Breast epithelium (tissue), 4 donors: ENCODE data around the gene SMAD6. TPM values are rescaled to one million over a fixed set of nuclear protein-coding genes. Genes with fewer than 3 reads are reported as not detected.

Experiments used
- DNase-seq, 2 donors: peaks; one replicate each; pipeline ENCODE4 v3.0.0-alpha.2; 2019; ENCODE audit warnings: low spot score in 2 of 2
- H3K27ac ChIP-seq, 2 donors: fragments of 200-600 bp; sonication (generic) in 1 of 2; one replicate each; pipeline ENCODE4 v1.5.1; 2016 to 2019; ENCODE audit warnings: mild to moderate bottlenecking in 1 of 2
- H3K27me3 ChIP-seq, 2 donors: fragments of 200-600 bp; sonication (generic) in 1 of 2; one replicate each; pipeline versions ENCODE4 v1.5.1 to v1.6.0; 2017 to 2019; ENCODE audit warnings: control low read depth in 1 of 2, mild to moderate bottlenecking in 1 of 2
- H3K36me3 ChIP-seq: fragments of 200-600 bp; one replicate; pipeline ENCODE4 v1.5.1; 2019
- H3K4me1 ChIP-seq, 2 donors: fragments of 200-600 bp; sonication (generic); one replicate each; pipeline ENCODE4 v1.5.1; 2016 to 2019; ENCODE audit warnings: control low read depth in 1 of 2
- H3K4me3 ChIP-seq, 3 donors: fragments of 200-600 bp; sonication (generic); 1 replicate in 2 of 3; 2 replicates in 1 of 3; pipeline ENCODE4 v1.5.1; 2016 to 2019; ENCODE audit warnings: mild to moderate bottlenecking in 3 of 3, moderate library complexity in 2 of 3
- H3K9me3 ChIP-seq, 2 donors: fragments of 200-600 bp; sonication (generic) in 1 of 2; one replicate each; pipeline ENCODE4 v1.5.1; 2016 to 2019; ENCODE audit warnings: control low read depth in 1 of 2
- POLR2A ChIP-seq: fragments of 450-650 bp; IDR thresholded peaks from one replicate; pipeline ENCODE4 v1.6.1; 2016; ENCODE audit warnings: antibody characterized with exemption, mild to moderate bottlenecking, moderate library complexity
- POLR2AphosphoS5 ChIP-seq, 3 donors: sonication (generic); formaldehyde crosslinking; IDR thresholded peaks; one replicate each; pipeline ENCODE4 v1.6.1; 2017; ENCODE audit warnings: antibody characterized with exemption in 3 of 3
- intact Hi-C: fragments of 100-400 bp; cut with DNase I; formaldehyde crosslinking; loops from one replicate; pipeline ENCODE4 v1.15.1; 2023; ENCODE audit warnings: low total_unique reads
- total RNA-seq, 3 donors: library from RNA; depleted of rRNA; stranded (reverse); fragments of >200 nt; gene quantifications; one replicate each; pipeline ENCODE4 v1.1.0, GENCODE V29; 2016
- TF ChIP-seq, protein P1 (sequence below), 3 donors: fragments of 450-650 bp; IDR thresholded peaks; one replicate each; pipeline ENCODE4 v1.5.1; 2016 to 2017; ENCODE audit warnings: antibody characterized with exemption in 3 of 3, mild to moderate bottlenecking in 3 of 3, moderate library complexity in 3 of 3

SMAD6 gene
- total RNA-seq, 3 donors from 2014 or later = 7.6 to 22.6 (median 13.4) TPM

DNA sequence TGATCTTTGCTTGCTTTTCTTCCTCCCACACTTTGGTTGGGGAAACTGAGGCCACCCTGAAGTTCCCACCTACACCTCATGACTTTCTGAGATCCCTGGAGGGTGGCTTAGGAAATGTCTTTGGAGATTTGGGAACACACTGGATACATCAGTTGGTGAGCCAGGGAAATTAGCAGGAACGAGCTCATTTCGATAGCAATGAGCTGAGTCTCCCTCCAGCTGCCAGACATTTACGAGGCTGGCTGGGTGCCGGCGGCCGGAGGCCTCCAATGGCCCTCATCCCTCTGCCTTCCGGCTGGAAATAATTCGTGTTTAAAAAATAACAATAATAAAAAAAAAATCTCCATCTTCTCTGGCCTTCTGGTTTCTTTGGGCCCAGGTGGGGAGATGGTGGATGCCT lies 38.8 kb downstream of the SMAD6 start:
- no peak overlapping the region for H3K4me3 ChIP-seq
- DNase-seq = no peak
- no peaks in the 10 kb centered on the region for H3K9me3 ChIP-seq
- intact Hi-C loops = no loop called here
- TF ChIP-seq, protein P1, sequence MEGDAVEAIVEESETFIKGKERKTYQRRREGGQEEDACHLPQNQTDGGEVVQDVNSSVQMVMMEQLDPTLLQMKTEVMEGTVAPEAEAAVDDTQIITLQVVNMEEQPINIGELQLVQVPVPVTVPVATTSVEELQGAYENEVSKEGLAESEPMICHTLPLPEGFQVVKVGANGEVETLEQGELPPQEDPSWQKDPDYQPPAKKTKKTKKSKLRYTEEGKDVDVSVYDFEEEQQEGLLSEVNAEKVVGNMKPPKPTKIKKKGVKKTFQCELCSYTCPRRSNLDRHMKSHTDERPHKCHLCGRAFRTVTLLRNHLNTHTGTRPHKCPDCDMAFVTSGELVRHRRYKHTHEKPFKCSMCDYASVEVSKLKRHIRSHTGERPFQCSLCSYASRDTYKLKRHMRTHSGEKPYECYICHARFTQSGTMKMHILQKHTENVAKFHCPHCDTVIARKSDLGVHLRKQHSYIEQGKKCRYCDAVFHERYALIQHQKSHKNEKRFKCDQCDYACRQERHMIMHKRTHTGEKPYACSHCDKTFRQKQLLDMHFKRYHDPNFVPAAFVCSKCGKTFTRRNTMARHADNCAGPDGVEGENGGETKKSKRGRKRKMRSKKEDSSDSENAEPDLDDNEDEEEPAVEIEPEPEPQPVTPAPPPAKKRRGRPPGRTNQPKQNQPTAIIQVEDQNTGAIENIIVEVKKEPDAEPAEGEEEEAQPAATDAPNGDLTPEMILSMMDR (IDR thresholded peaks at IDR 0.05) = no peak
- TF ChIP-seq POLR2AphosphoS5 (IDR thresholded peaks at IDR 0.05) = no peak
- TF ChIP-seq POLR2A = no peak
- peak overlapping the region in 1 of 2 donors; percentile 83 for H3K27ac ChIP-seq
- H3K27me3 ChIP-seq = no peaks in the 10 kb centered on the region
- H3K36me3 ChIP-seq = no peaks in the 10 kb centered on the region
- peaks cover 4 to 13% of the 10 kb centered on the region in 2 donors for H3K4me1 ChIP-seq

DNA sequence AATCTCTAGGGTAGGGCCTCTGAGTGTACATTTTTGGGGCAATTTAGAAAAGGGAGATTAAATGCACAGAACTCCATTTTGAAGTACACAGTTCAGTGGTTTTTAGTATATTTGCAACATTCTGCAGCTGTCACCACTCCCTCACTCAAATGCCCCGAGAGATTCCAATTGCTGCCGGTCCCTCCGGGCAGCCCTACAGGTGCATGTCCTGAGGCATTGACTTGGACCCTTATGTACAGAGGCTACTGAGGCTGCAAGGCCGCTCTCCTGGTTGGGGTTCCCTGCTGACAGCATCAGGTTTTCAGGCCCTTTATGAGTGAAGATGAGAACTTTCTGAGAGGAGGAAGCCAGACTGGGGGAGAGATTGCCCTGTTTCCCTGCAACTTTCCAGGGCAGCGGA lies 39.6 kb downstream of the SMAD6 start:
- intact Hi-C loops = no loop called here
- H3K27ac ChIP-seq = peak overlapping the region in 1 of 2 donors; percentile 83

DNA sequence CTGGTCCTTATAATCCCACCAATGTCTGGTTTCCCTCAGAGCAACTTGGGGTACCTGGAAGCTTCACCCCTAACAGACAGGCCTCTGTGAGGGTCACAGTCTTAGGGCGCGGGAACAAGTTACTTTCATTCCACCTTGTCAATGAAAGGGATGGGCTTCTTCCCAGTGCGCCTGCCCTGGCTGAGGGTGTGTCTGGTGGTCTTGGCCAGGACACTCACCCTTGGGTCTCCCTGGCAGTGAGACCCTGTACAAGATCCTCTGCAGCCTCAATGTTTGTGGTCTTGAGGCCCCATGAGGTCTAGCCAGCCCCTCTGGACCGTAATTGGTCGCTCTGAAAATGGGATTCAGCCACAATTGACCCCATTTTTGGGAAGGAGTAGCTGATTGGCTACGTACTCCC lies 40.2 kb downstream of the SMAD6 start:
- Histone ChIP-seq H3K4me3 (no peak overlapping the region), H3K9me3 (no peaks in the 10 kb centered on the region), H3K36me3 (no peaks in the 10 kb centered on the region), H3K27ac (peak overlapping the region in 1 of 2 donors; percentile 19), H3K4me1 (peaks cover 6 to 13% of the 10 kb centered on the region in 2 donors), H3K27me3 (no peaks in the 10 kb centered on the region)
- intact Hi-C loops = no loop called here
- no peak for DNase-seq
- no peak for TF ChIP-seq POLR2AphosphoS5 (IDR thresholded peaks at IDR 0.05)
- no peak for TF ChIP-seq POLR2A
- TF ChIP-seq, protein P1 (IDR thresholded peaks at IDR 0.05) = no peak

More for the DNA sequence above, 39.6 kb downstream of the SMAD6 start:
- Histone ChIP-seq H3K9me3 (no peaks in the 10 kb centered on the region), H3K4me1 (peaks cover 6 to 13% of the 10 kb centered on the region in 2 donors), H3K4me3 (no peak overlapping the region), H3K27me3 (no peaks in the 10 kb centered on the region), H3K36me3 (no peaks in the 10 kb centered on the region)
- TF ChIP-seq, protein P1 (IDR thresholded peaks at IDR 0.05) = no peak
- no peak for TF ChIP-seq POLR2A
- no peak for TF ChIP-seq POLR2AphosphoS5 (IDR thresholded peaks at IDR 0.05)
- no peak for DNase-seq

DNA sequence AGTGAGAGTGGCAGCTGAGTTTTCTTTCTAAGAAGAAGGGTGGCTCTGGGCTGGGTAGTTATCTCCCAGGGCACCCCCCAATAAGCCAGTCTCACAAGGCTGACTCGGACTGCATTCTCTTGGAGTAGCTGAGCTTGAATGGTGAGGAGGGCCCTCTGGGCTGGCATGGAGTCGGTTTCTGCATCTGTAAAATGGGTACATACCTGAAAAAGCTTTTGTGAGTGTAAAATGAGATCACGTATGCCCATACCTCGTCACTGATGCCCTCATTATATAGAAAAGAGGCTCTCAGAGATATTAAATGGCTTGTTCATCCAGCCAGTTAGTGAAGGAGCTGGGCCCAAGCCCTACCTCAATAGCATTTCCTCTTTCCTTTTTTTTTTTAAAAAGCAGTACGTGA lies 41.2 kb downstream of the SMAD6 start:
- intact Hi-C loops = no loop called here
- Histone ChIP-seq H3K27ac (no peak overlapping the region), H3K4me3 (no peak overlapping the region), H3K4me1 (peaks cover 6 to 13% of the 10 kb centered on the region in 2 donors), H3K27me3 (no peaks in the 10 kb centered on the region), H3K36me3 (no peaks in the 10 kb centered on the region), H3K9me3 (no peaks in the 10 kb centered on the region)
- DNase-seq = no peak
- TF ChIP-seq POLR2A (no peak), POLR2AphosphoS5 (IDR thresholded peaks at IDR 0.05) (no peak)
- TF ChIP-seq, protein P1 (IDR thresholded peaks at IDR 0.05) = no peak

DNA sequence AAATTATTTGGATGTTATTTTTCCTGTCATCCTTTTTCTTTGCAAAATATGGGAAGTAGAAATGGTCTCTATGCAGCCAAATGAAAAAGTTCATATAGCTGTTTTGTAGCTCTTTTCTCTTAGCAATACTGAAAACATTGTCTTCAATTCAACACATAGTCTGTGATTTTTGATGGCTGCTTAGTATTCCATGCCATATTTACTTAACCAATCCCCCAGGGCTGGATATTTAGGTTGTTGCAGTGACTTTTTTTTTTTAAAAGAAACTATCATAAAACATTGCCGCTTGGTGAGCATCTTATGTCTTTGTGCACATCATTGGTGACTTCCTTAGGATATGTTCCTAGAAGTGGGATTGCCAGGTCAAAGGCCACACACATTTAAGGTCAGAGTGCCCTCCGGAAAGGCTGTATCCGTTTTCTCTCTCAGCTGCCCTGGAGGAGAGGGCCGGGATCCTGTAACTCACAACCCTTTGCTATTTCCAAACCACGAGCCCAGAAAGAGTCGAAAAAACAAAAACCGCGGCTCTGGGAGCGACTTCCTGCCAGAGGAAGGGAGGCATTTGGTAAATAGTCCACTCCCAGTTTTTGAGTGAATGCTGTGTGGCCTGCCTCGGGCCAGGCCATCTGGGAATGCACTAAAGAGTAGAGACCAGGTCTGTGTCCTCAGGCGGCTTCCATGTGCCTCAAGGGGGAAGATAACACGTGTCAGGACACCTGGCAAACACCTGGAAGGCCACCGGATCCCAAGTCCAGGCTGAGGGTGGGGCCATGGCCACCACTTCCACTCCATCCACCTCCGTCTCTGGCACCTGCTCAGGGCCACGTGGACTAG lies 41.9 kb downstream of the SMAD6 start:
- no peak for DNase-seq
- H3K27ac ChIP-seq = peak overlapping the region; percentile 41 to 79
- no peaks in the 10 kb centered on the region for H3K27me3 ChIP-seq
- intact Hi-C loops = no loop called here
- no peaks in the 10 kb centered on the region for H3K36me3 ChIP-seq
- H3K4me1 ChIP-seq = peaks cover 6 to 13% of the 10 kb centered on the region in 2 donors
- H3K4me3 ChIP-seq = no peak overlapping the region
- TF ChIP-seq POLR2A (no peak), POLR2AphosphoS5 (IDR thresholded peaks at IDR 0.05) (no peak)
- TF ChIP-seq, protein P1 (IDR thresholded peaks at IDR 0.05) = no peak
- no peaks in the 10 kb centered on the region for H3K9me3 ChIP-seq
